Vagina (tissue), 2 donors: ENCODE results near the gene PREP.

Experiments
- CTCF ChIP-seq, 3 experiments: fragments of 450-650 bp in 2 of 3; fragments of 200-600 bp in 1 of 3; sonication (generic) in 1 of 3; IDR thresholded peaks; one replicate each; pipeline ENCODE4 v1.5.1; 2017 to 2019; ENCODE audit warnings: antibody characterized with exemption in 3 of 3, mild to moderate bottlenecking in 2 of 3, moderate library complexity in 2 of 3
- POLR2A ChIP-seq, 2 donors: fragments of 450-650 bp; IDR thresholded peaks; one replicate each; pipeline ENCODE4 v1.6.1; 2017; ENCODE audit warnings: antibody characterized with exemption in 2 of 2, mild to moderate bottlenecking in 2 of 2, moderate library complexity in 2 of 2
- POLR2AphosphoS5 ChIP-seq, 2 donors: sonication (generic); formaldehyde crosslinking; IDR thresholded peaks; one replicate each; pipeline ENCODE4 v1.9.0; 2017; ENCODE audit warnings: antibody characterized with exemption in 2 of 2, mild to moderate bottlenecking in 2 of 2, low read depth in 1 of 2; ENCODE audit not compliant: insufficient read depth in 1 of 2

GRCh38 chr6:105320765-105321164, 82.1 kb downstream of the PREP start:
- no peak for TF ChIP-seq CTCF (IDR thresholded peaks at IDR 0.05)
- TF ChIP-seq POLR2AphosphoS5 (IDR thresholded peaks at IDR 0.05; ENCODE audit: insufficient read depth in 1 of 2, low read depth in 1 of 2) = no peak
- no peak for TF ChIP-seq POLR2A (IDR thresholded peaks at IDR 0.05)
